ENCODE data around the gene TDP1.

Gene TDP1

DNA sequence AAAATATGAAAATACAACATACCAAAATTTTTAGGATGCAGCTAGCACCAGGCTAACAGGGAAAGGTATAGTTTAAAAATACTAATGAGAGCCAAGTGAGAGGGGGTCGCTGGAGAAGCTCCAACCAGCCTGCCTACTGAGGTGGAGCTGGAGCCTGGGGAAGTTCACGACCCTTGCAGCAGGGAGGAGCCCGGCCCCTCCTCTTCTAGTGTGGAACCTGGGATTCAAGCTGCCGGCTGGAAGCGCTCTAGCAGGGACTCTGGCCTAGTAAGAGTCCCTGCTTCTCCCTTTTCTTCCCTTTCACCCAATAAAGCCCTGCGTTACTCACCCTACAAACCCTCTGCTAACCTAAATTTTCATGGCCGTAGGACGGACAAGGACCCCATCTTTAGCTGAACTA is 101.1 kb downstream of the TDP1 start:
- H3K4me3 ChIP-seq (ENCODE audit: low read depth, low read length): no peak overlapping the region
- TF ChIP-seq, protein P1, sequence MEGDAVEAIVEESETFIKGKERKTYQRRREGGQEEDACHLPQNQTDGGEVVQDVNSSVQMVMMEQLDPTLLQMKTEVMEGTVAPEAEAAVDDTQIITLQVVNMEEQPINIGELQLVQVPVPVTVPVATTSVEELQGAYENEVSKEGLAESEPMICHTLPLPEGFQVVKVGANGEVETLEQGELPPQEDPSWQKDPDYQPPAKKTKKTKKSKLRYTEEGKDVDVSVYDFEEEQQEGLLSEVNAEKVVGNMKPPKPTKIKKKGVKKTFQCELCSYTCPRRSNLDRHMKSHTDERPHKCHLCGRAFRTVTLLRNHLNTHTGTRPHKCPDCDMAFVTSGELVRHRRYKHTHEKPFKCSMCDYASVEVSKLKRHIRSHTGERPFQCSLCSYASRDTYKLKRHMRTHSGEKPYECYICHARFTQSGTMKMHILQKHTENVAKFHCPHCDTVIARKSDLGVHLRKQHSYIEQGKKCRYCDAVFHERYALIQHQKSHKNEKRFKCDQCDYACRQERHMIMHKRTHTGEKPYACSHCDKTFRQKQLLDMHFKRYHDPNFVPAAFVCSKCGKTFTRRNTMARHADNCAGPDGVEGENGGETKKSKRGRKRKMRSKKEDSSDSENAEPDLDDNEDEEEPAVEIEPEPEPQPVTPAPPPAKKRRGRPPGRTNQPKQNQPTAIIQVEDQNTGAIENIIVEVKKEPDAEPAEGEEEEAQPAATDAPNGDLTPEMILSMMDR (IDR thresholded peaks at IDR 0.05; ENCODE audit: low read depth, low read length, missing control alignments): no peak
- no peak for DNase-seq (ENCODE audit: low read depth)

DNA sequence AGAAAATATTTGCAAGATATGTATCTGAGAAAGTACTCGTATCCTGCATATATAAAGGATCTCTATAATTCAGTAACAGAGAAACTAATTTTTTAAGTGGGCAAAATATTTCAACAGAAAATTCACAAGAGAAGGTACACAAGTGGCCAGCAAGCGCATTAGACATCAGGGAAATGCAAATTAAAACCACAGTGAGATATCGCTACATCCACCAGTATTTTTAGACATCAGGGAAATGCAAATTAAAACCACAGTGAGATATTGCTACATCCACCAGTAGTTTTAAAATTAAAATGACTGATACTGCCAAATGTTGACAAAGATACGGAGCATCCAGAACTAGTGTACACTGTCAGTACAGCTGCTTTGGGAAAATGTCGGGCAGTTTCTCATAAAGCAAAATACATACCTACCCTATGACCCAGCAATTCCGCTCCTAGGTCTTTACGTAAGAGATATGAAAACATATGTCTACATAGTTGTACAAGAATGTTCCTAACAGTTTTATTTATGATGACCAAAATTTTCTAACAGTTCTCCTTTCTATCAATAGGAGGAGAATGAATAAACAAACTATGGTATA is 103.2 kb downstream of the TDP1 start:
- no peak for DNase-seq (ENCODE audit: low read depth)
- TF ChIP-seq, protein P1 (IDR thresholded peaks at IDR 0.05; ENCODE audit: low read depth, low read length, missing control alignments): no peak
- no peak overlapping the region for H3K4me3 ChIP-seq (ENCODE audit: low read depth, low read length)

DNA sequence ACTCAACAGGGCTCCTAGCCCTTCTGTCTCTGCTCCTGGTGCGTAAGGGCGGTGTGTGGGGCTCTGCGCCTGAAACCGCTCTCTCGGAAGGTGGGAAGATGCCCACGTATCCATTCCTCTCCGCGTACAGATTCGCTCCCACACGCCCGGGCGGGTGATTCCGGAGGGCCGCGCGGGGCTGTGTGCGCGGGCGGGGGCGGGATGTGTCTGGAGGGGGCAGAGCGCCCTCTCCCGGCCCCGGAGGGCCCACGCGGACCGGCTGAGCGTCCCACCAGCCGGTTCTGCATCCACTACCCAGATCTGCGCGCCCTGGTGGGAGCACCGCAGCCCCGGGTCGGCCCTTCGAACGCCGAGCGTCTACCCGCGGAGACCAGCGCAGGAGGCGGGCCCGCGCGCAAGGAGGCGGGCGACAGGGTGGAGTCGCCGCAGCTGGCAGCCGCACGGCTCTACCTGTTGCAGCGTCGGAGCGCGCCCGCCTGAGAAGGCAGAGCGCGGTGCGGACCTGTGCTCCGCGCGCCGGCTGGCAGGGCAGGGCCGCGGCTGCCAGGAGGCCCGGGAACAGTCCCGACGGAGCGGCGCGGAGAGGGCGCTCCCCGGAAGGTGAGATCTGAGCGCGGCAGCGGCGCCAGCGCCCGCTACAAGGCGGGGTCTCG is 104.7 kb downstream of the TDP1 start:
- peak overlapping the region; percentile 52 for H3K4me3 ChIP-seq (ENCODE audit: low read depth, low read length)
- TF ChIP-seq, protein P1 (IDR thresholded peaks at IDR 0.05; ENCODE audit: low read depth, low read length, missing control alignments): peak; percentile 54
- DNase-seq (ENCODE audit: low read depth): no peak

DNA sequence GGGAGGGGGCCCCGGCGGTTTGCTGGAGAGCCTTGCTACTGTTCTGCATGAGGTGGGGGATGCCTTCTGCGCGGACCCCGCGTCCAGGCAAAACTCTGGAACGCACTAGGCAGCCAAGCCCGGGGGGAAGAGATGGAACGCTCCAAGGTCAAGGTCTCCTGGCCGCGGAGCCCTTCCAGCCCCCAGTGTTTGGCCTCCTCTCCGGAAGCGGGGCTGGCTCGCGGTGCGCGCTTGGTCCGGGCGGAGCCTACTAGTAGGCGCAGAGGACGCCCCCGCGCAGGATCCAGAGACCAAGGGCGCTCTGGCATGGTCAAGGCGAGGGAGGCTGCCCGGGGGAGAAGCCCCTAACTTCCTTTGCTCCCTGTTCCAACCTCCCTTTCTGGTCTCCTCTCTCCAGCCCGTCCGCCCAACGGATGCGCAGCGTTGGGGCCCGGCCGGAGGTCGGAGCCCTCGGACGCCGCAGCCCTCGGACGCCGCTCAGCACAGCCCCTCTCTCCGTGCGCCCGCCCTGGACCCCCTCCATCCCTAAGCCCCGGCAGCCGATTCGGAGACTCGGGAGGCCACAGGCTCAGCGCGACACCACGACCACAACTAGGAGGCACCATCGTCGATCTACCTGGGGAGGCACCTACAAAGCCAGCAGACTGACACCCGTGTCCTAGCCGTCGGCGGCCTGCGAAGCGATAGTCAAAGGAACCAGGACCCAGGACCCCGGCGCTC is 105.4 kb downstream of the TDP1 start:
- TF ChIP-seq, protein P1 (IDR thresholded peaks at IDR 0.05; ENCODE audit: low read depth, low read length, missing control alignments): no peak
- DNase-seq (ENCODE audit: low read depth): no peak
- H3K4me3 ChIP-seq (ENCODE audit: low read depth, low read length): peak overlapping the region; percentile 52

DNA sequence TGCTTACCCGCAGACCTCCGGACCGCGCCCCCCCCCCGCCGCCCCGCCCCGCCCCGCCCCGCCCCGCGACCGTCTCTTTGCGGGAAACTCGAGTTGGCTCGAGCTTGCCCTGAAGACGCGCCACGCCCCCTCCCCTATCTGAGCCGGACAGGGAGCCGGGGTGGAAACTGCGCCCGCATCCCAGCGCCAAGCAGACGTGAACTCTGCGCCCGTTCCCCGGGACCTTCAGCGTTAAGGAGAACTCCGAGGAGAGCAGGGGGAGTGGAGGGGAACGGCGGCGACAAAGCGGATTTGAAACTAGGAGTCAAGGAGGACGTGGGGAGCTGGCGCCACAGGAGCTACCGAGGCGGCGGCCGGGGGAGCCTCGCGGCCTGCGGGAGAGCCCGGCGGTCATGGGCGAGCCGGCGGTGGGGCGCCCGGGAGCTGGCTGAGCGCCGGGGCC is 106.0 kb downstream of the TDP1 start, which contains the start of gene KCNK13:
KCNK13 (plus strand) TSS at position 310 of the 442 bp plus-strand sequence. CDS start 212 bp downstream, outside the sequence.
- peak within 1 kb of the TSS; percentile 52 for H3K4me3 ChIP-seq (ENCODE audit: low read depth, low read length)
- DNase-seq (ENCODE audit: low read depth): no peak
- TF ChIP-seq, protein P1 (IDR thresholded peaks at IDR 0.05; ENCODE audit: low read depth, low read length, missing control alignments): no peak

DNA sequence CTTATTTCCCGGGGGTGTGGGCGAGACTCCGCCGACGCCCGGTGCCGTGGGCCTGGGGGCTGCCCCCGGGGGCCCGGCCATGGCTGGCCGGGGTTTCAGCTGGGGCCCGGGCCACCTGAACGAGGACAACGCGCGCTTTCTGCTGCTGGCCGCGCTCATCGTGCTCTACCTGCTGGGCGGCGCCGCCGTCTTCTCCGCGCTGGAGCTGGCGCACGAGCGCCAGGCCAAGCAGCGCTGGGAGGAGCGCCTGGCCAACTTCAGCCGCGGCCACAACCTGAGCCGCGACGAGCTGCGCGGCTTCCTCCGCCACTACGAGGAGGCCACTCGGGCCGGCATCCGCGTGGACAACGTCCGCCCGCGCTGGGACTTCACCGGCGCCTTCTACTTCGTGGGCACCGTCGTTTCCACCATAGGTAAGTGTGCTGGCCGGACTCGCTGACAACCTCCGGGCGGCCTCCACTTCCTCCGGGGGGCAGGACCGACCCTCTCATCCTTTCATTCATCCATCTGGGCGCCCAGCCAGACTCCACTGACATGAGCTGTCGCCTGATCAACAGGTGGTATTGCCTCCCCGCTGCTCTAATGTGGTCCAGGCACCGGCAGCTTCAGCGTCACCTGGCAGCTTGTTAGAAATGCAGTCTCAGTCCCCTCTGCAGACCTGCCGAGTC is 106.5 kb downstream of the TDP1 start:
- TF ChIP-seq, protein P1 (IDR thresholded peaks at IDR 0.05; ENCODE audit: low read depth, low read length, missing control alignments): no peak
- no peak overlapping the region for H3K4me3 ChIP-seq (ENCODE audit: low read depth, low read length)
- DNase-seq (ENCODE audit: low read depth): no peak

Data from GM12864 (cell line).